Ishikawa (cell line): ENCODE measurements around the gene SLC35F6.

Source experiments
- CEBPB ChIP-seq: IDR thresholded peaks from 2 replicates; pipeline ENCODE4 v1.6.1; 2012
- CREB1 ChIP-seq: IDR thresholded peaks from 2 replicates; pipeline ENCODE4 v1.6.1; 2012; ENCODE audit warnings: low read depth
- EGR1 ChIP-seq: IDR thresholded peaks from 2 replicates; pipeline ENCODE4 v1.6.1; 2012
- EP300 ChIP-seq: IDR thresholded peaks from 2 replicates; pipeline ENCODE4 v1.6.1; 2012; ENCODE audit warnings: borderline replicate concordance
- FOXM1 ChIP-seq: IDR thresholded peaks from 2 replicates; pipeline ENCODE4 v1.6.1; 2012; ENCODE audit warnings: low read depth, borderline replicate concordance
- NFIC ChIP-seq: IDR thresholded peaks from 2 replicates; pipeline ENCODE4 v1.6.1; 2012
- RAD21 ChIP-seq: IDR thresholded peaks from 2 replicates; pipeline ENCODE4 v1.6.1; 2012; ENCODE audit warnings: low read depth
- TAF1 ChIP-seq: IDR thresholded peaks from 2 replicates; pipeline ENCODE4 v1.6.1; 2012; ENCODE audit warnings: low read depth, mild to moderate bottlenecking
- TCF12 ChIP-seq: IDR thresholded peaks from 2 replicates; pipeline ENCODE4 v1.6.1; 2012; ENCODE audit warnings: low read depth
- TEAD4 ChIP-seq: IDR thresholded peaks from 2 replicates; pipeline ENCODE4 v1.6.1; 2012
- YY1 ChIP-seq: IDR thresholded peaks from 2 replicates; pipeline ENCODE4 v1.6.1; 2012; ENCODE audit warnings: low read depth
- ZBTB7A ChIP-seq: IDR thresholded peaks from 2 replicates; pipeline ENCODE4 v1.6.1; 2012; ENCODE audit warnings: low read depth
- TF ChIP-seq, protein P1 (sequence below): IDR thresholded peaks from 2 replicates; pipeline ENCODE4 v1.6.1; 2012
- TF ChIP-seq, protein P2 (sequence below): IDR thresholded peaks from 2 replicates; pipeline ENCODE4 v1.6.1; 2012
- TF ChIP-seq, protein P3 (sequence below): IDR thresholded peaks from 2 replicates; pipeline ENCODE4 v1.6.1; 2012; ENCODE audit warnings: low read depth, mild to moderate bottlenecking

The SLC35F6 gene

DNA sequence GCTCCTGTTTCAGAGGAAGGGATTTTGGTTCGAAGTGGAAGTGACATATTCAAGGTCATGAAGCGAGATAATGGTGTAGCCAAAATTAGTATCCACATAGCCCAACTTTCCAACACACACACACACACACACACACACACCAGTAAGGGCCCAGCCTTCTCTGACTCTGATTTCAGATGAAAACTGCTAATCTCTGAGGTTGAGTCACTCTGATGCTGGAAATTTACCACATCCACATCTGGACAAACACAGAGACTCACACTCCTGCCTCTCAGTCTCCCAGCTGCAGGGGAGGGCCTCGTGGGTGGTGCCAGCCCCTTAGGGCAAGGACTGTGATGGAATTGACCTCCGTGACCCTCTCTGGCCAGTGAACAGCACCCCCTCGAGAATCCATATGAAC is 29.0 kb upstream of the SLC35F6 start:
- TF ChIP-seq, protein P1, sequence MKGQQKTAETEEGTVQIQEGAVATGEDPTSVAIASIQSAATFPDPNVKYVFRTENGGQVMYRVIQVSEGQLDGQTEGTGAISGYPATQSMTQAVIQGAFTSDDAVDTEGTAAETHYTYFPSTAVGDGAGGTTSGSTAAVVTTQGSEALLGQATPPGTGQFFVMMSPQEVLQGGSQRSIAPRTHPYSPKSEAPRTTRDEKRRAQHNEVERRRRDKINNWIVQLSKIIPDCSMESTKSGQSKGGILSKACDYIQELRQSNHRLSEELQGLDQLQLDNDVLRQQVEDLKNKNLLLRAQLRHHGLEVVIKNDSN: no peak
- TF ChIP-seq CREB1 (no peak), EGR1 (no peak), TEAD4 (no peak), RAD21 (no peak), YY1 (no peak), FOXM1 (no peak), TAF1 (no peak), CEBPB (no peak), ZBTB7A (no peak), NFIC (no peak), TCF12 (no peak)
- TF ChIP-seq, protein P2, sequence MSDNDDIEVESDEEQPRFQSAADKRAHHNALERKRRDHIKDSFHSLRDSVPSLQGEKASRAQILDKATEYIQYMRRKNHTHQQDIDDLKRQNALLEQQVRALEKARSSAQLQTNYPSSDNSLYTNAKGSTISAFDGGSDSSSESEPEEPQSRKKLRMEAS: no peak
- TF ChIP-seq, protein P3, sequence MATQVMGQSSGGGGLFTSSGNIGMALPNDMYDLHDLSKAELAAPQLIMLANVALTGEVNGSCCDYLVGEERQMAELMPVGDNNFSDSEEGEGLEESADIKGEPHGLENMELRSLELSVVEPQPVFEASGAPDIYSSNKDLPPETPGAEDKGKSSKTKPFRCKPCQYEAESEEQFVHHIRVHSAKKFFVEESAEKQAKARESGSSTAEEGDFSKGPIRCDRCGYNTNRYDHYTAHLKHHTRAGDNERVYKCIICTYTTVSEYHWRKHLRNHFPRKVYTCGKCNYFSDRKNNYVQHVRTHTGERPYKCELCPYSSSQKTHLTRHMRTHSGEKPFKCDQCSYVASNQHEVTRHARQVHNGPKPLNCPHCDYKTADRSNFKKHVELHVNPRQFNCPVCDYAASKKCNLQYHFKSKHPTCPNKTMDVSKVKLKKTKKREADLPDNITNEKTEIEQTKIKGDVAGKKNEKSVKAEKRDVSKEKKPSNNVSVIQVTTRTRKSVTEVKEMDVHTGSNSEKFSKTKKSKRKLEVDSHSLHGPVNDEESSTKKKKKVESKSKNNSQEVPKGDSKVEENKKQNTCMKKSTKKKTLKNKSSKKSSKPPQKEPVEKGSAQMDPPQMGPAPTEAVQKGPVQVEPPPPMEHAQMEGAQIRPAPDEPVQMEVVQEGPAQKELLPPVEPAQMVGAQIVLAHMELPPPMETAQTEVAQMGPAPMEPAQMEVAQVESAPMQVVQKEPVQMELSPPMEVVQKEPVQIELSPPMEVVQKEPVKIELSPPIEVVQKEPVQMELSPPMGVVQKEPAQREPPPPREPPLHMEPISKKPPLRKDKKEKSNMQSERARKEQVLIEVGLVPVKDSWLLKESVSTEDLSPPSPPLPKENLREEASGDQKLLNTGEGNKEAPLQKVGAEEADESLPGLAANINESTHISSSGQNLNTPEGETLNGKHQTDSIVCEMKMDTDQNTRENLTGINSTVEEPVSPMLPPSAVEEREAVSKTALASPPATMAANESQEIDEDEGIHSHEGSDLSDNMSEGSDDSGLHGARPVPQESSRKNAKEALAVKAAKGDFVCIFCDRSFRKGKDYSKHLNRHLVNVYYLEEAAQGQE: no peak

DNA sequence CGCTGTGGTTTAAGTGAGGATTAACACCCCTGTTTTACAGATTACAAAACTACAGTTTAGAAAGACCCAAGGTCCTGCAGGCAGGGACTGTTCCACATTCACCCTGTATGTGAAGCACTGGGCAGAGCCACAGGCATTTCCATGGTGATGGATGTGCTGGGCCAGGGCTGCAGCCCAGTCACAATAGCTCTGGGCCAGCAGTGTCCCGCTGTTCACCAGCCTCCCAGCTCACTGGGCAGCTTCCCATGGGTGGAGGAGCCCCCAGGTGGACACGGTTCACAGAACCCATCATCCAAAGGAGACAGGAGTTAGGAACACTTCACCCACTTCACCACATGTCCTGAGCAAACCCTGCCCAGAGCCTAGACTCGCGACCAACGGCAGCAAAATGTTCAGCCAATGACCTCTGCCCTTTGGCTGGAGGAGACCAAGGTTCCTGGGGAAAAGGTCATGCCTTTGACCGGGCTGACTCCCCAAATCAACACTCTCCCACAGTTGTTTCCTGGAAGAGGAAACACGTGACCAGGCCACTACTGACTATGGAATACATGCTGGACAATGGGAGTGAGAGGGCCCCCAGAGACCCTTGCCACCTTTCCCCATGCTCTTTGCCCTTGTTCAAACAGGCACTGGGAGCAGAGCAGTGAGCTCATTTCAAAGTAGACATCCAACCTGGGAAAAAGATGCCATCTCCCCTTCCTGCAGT is 28.0 kb upstream of the SLC35F6 start:
- TF ChIP-seq FOXM1: no peak

DNA sequence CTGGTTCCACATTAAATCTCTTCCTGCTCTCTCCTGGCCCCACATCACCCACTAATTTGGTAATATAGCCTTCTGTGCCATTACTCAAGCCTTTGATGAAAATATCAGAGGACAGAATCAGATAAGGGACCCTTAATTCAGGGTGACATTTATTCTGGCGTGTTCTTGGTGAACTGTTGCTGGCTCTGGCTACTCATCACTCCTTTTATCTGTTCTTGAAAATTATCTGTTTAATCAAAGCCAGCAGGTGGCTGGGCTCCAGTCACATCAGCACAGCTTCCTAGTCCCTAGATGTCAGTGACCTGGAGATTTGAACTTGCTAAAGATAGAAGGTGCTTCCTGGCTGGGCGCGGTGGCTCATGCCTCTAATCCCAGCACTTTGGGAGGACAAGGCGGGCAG is 26.9 kb upstream of the SLC35F6 start:
- no peak for TF ChIP-seq CREB1
- no peak for TF ChIP-seq FOXM1
- TF ChIP-seq, protein P1: no peak
- no peak for TF ChIP-seq YY1
- no peak for TF ChIP-seq TAF1
- no peak for TF ChIP-seq TEAD4
- TF ChIP-seq, protein P2: no peak
- TF ChIP-seq CEBPB: no peak
- TF ChIP-seq EP300: no peak
- TF ChIP-seq RAD21: no peak
- TF ChIP-seq, protein P3: no peak
- no peak for TF ChIP-seq EGR1
- TF ChIP-seq NFIC: no peak
- TF ChIP-seq ZBTB7A: no peak
- TF ChIP-seq TCF12: no peak

DNA sequence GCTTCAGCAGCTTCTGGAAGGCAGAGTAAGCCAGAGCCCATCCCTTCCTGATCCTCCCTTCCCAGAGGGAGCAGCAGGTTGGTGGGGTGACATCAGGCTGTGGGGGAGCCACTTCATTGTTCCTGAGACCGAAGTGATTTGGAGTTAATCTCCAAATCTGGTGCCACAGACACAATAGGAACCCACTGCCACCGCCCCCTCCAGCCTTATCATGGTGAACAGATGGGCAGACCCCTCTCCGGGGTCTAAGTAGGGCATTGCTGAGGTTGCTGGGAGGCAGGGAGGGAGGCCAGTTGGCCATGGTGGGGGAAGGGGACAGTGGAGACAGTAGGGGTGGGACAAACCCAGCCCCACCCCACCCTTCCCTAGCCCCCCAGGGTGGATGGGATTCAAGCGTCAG is 25.6 kb upstream of the SLC35F6 start:
- TF ChIP-seq, protein P3: no peak
- TF ChIP-seq, protein P2: no peak
- TF ChIP-seq EP300 (no peak), TAF1 (no peak)

DNA sequence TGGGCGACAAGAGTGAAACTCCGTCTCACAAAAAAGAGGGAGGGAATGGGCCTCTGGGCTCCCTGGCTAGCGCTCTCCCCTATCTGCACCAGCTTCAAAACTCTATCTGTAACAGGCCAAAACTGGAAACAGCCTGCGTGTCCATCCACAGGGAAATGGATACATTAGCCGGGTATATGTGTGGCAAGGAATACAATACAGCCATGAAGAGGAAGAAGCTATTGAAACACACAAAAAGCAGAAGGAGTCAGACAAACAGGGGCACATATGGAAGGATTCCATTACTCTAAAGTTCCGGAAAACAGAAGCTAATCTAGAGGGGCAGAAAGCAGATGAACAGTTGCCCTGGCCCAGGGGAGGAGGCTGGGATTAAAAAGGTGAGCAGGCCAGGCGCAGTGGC is 24.6 kb upstream of the SLC35F6 start:
- TF ChIP-seq, protein P1: no peak
- TF ChIP-seq FOXM1: no peak
- no peak for TF ChIP-seq NFIC
- TF ChIP-seq, protein P2: no peak
- TF ChIP-seq CREB1: no peak
- TF ChIP-seq TCF12: no peak
- TF ChIP-seq, protein P3: no peak
- TF ChIP-seq RAD21: no peak
- TF ChIP-seq ZBTB7A: no peak
- no peak for TF ChIP-seq TEAD4
- TF ChIP-seq EGR1: no peak
- no peak for TF ChIP-seq EP300
- no peak for TF ChIP-seq YY1
- TF ChIP-seq TAF1: no peak
- TF ChIP-seq CEBPB: no peak
